Smooth muscle cell of bladder (primary cell): ENCODE measurements around the gene ALDH1A3. TPM values are rescaled to one million over a fixed set of nuclear protein-coding genes. Genes with fewer than 3 reads are reported as not detected.

Experiments used
- total RNA-seq: library from RNA; depleted of rRNA; stranded (reverse); fragments of >200 nt; gene quantifications from 2 replicates; pipeline ENCODE4 v1.2.3, GENCODE V29; 2014

The ALDH1A3 gene
- total RNA-seq = 51.5 and 143 TPM in 2 replicates

GRCh38 chr15:100879464-100880138 lies at the start of gene ALDH1A3:
TSS of gene ALDH1A3 (plus strand) at chr15:100879831. CDS start at chr15:100879908, 77 bp downstream.

GRCh38 chr15:100918690-100919480 lies 39.3 kb downstream of the ALDH1A3 start, which contains the start of gene LRRK1:
TSS of gene LRRK1 (plus strand) at chr15:100919357. CDS start at chr15:100924633, 5,276 bp downstream.

Other genes with a start within 250 kb of the ALDH1A3 start
- 6.8 and 12.9 TPM in 2 replicates for gene LRRK1, start 39.5 kb downstream of the ALDH1A3 start, total RNA-seq